Neutrophil (primary cell): ENCODE data around the gene ZNF385C.

Experiments
- H3K27ac ChIP-seq: fragments of 200-600 bp; sonication (generic); 2 replicates; pipeline ENCODE4 v1.5.1; 2016; ENCODE audit warnings: mild to moderate bottlenecking, moderate library complexity
- H3K27me3 ChIP-seq: fragments of 200-600 bp; sonication (generic); 2 replicates; pipeline ENCODE4 v1.6.0; 2016; ENCODE audit warnings: mild to moderate bottlenecking
- H3K36me3 ChIP-seq: fragments of 200-600 bp; sonication (generic); 2 replicates; pipeline ENCODE4 v1.5.1; 2017
- H3K4me1 ChIP-seq, 2 experiments: fragments of 200-600 bp in 1 of 2; sonication (generic) in 1 of 2; 1 replicate in 1 of 2; 2 replicates in 1 of 2; pipeline versions ENCODE4 v1.5.1 to v1.6.1; 2013 to 2016; ENCODE audit warnings: low read depth in 1 of 2, low read length in 1 of 2, mild to moderate bottlenecking in 1 of 2, moderate library complexity in 1 of 2; ENCODE audit not compliant: control insufficient read depth in 1 of 2, insufficient read depth in 1 of 2
- H3K4me3 ChIP-seq, 2 experiments: fragments of 200-600 bp in 1 of 2; sonication (generic) in 1 of 2; 1 replicate in 1 of 2; 2 replicates in 1 of 2; pipeline ENCODE4 v1.5.1; 2013 to 2016; ENCODE audit warnings: low read depth in 1 of 2, low read length in 1 of 2, mild to moderate bottlenecking in 1 of 2, moderate library complexity in 1 of 2
- H3K9me3 ChIP-seq: fragments of 200-600 bp; sonication (generic); 2 replicates; pipeline ENCODE4 v1.5.1; 2016
- TF ChIP-seq, protein P1 (sequence below): fragments of 200-600 bp; sonication (generic); IDR thresholded peaks from 2 replicates; pipeline ENCODE4 v1.5.1; 2016; ENCODE audit warnings: antibody characterized with exemption

ZNF385C gene

DNA sequence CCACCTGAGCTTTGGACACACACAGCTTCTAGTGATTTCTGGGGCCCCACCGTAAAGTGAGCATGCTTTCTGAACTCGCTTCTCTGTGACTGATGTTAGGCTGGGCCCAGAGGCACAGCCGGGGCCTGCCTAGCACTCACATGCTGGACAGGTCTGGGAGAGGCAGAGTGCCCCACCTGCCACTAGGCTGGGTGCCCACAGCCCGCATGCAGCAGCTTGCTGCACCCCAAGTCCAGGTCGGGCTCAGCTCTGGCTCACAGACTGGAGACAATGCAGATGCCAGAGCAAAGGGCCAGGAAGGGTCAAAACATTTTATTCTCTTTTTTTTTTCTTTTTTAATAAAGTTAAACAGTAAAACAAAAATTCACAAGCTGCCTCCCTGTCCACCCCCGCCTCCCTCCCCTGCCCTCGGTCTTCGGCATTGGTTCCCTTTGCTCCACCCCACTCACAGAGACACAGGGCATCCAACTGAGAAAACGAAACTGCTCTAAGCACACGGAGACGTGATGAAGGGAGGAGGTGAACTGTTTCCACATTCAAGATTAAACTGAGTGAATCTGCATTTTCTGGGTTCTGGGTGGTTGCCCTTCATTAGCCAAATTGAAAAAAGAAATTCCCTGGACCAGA lies 122.0 kb downstream of the ZNF385C start:
- no peaks in the 10 kb centered on the region for H3K9me3 ChIP-seq
- no peaks in the 10 kb centered on the region for H3K27me3 ChIP-seq
- TF ChIP-seq, protein P1, sequence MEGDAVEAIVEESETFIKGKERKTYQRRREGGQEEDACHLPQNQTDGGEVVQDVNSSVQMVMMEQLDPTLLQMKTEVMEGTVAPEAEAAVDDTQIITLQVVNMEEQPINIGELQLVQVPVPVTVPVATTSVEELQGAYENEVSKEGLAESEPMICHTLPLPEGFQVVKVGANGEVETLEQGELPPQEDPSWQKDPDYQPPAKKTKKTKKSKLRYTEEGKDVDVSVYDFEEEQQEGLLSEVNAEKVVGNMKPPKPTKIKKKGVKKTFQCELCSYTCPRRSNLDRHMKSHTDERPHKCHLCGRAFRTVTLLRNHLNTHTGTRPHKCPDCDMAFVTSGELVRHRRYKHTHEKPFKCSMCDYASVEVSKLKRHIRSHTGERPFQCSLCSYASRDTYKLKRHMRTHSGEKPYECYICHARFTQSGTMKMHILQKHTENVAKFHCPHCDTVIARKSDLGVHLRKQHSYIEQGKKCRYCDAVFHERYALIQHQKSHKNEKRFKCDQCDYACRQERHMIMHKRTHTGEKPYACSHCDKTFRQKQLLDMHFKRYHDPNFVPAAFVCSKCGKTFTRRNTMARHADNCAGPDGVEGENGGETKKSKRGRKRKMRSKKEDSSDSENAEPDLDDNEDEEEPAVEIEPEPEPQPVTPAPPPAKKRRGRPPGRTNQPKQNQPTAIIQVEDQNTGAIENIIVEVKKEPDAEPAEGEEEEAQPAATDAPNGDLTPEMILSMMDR = no peak
- H3K36me3 ChIP-seq = peaks cover 96% of the 10 kb centered on the region
- H3K27ac ChIP-seq = no peak overlapping the region
- H3K4me3 ChIP-seq = no peak overlapping the region
- no peaks in the 10 kb centered on the region for H3K4me1 ChIP-seq
